Measurements from ENCODE around the gene CHST10.
"Not testable (repeated sequence)": the region's sequence is repeated elsewhere in the genome, so short reads cannot be mapped to it uniquely, and the experiment has no call there.

CHST10 gene

GRCh38 chr2:100391735-100392515 is 25.5 kb downstream of the CHST10 start:
- DNase-seq = no peak

- DNase-seq = no peak
Observed at GRCh38 chr2:100390001-100390940, 27.2 kb downstream of the CHST10 start.

GRCh38 chr2:100388703-100389102 is 28.8 kb downstream of the CHST10 start:
- no peak for DNase-seq

- DNase-seq = no peak
Observed at GRCh38 chr2:100383954-100384353, 33.5 kb downstream of the CHST10 start.

- DNase-seq = no peak
Observed at GRCh38 chr2:100383306-100383705, 34.2 kb downstream of the CHST10 start.

GRCh38 chr2:100381240-100381639 is 36.2 kb downstream of the CHST10 start:
- DNase-seq = peak; percentile 61

- no peak for DNase-seq
Observed at GRCh38 chr2:100380681-100381080, 36.8 kb downstream of the CHST10 start.

GRCh38 chr2:100376836-100377235 is 40.6 kb downstream of the CHST10 start:
- DNase-seq = no peak

GRCh38 chr2:100367163-100367562 is 50.3 kb downstream of the CHST10 start:
- DNase-seq = no peak

- peak; percentile 63 for DNase-seq
Observed at GRCh38 chr2:100365434-100365833, 52.0 kb downstream of the CHST10 start.

GRCh38 chr2:100362269-100362668 is 55.2 kb downstream of the CHST10 start:
- DNase-seq = not testable (repeated sequence)

GRCh38 chr2:100359576-100359975 is 57.9 kb downstream of the CHST10 start:
- DNase-seq = no peak

- no peak for DNase-seq
Observed at GRCh38 chr2:100358554-100358953, 58.9 kb downstream of the CHST10 start.

- no peak for DNase-seq
Observed at GRCh38 chr2:100352521-100352920, 64.9 kb downstream of the CHST10 start.

GRCh38 chr2:100350661-100351185 is 66.7 kb downstream of the CHST10 start:
- DNase-seq = no peak

- not testable (repeated sequence) for DNase-seq
Observed at GRCh38 chr2:100345144-100345543, 72.3 kb downstream of the CHST10 start.

- no peak for DNase-seq
Observed at GRCh38 chr2:100344433-100344832, 73.0 kb downstream of the CHST10 start.

GRCh38 chr2:100342466-100342865 is 75.0 kb downstream of the CHST10 start:
- not testable (repeated sequence) for DNase-seq
